ENCODE measurements around the gene TSPO2.

The TSPO2 gene

DNA sequence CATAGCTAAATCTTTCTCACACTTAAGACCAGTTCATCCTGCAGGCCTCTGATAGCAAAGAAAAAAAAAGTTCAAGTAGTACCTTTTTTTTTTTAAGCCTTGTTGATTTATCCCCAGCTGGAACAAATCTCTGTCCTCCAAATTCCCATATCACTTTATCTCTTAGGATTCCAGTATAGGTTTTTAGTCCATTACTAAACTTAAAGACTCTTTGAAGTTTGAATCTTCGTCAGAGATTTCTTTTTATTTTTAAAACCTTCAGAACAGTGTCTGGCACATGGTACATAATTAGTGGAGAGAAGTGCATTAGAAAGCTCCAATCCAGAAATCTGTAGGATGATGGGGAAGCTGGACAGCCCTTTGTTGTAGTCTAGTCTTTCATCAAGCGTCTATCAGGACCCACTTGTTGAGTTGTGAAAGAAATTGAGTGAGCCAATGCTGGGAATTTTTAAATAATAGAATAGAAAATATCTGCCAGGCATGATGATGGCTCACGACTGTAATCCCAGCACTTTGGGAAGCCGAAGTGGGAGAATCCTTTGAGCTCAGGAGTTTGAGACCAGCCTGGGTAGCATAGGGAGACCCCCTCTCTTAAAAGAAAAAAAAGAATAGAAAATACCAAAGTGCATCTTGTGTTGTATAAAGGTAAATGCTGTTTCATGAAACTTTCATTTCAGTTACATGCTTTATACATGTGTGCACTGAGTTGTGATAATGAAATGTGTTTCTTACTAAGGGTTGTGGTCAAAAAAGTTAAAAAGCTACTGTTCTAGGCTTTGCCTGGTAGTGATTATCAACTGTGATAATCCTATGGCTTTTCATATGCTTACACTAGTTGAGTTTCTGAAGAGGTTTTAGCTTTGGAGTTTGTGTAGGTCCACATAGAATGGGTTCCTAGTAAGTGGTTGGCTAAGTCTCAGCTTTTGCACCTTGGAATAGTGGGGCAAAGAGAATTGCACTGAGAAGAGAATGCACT lies 33.7 kb downstream of the TSPO2 start:
- DNase-seq = no peak
- H3K4me3 Mint-ChIP-seq = peak overlapping the region; percentile 90
- no peaks in the 10 kb centered on the region for H3K27me3 Mint-ChIP-seq (ENCODE audit: low read depth, poor library complexity)
- TF ChIP-seq, protein P1, sequence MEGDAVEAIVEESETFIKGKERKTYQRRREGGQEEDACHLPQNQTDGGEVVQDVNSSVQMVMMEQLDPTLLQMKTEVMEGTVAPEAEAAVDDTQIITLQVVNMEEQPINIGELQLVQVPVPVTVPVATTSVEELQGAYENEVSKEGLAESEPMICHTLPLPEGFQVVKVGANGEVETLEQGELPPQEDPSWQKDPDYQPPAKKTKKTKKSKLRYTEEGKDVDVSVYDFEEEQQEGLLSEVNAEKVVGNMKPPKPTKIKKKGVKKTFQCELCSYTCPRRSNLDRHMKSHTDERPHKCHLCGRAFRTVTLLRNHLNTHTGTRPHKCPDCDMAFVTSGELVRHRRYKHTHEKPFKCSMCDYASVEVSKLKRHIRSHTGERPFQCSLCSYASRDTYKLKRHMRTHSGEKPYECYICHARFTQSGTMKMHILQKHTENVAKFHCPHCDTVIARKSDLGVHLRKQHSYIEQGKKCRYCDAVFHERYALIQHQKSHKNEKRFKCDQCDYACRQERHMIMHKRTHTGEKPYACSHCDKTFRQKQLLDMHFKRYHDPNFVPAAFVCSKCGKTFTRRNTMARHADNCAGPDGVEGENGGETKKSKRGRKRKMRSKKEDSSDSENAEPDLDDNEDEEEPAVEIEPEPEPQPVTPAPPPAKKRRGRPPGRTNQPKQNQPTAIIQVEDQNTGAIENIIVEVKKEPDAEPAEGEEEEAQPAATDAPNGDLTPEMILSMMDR (IDR thresholded peaks at IDR 0.05) = no peak
- H3K36me3 Mint-ChIP-seq (ENCODE audit: low read depth) = peaks cover 23% of the 10 kb centered on the region
- no peaks in the 10 kb centered on the region for H3K9me3 Mint-ChIP-seq
- H3K27ac Mint-ChIP-seq = peak overlapping the region; percentile 95
- H3K4me1 Mint-ChIP-seq = peaks cover 44% of the 10 kb centered on the region

DNA sequence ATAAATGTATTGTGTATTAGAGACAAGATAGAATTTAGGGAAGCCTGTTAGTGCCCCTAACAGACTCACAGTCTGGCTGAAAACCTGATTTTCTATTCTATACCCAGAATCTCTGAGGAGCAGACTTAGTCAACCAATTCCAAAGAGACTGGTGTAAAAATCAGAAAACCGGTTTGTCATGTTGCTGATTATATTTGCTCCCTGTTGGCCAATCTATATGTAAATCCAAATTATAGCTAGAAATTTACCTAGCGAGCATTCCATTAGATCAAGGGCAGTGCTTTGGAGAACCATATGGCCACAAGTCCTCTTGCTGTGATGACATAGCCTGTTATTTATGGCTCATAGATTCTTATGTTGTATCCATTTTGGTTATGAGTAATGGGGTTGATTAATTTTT lies 35.3 kb downstream of the TSPO2 start:
- Mint-ChIP-seq H3K27ac (no peak overlapping the region), H3K36me3 (ENCODE audit: low read depth) (peaks cover 36% of the 10 kb centered on the region)

DNA sequence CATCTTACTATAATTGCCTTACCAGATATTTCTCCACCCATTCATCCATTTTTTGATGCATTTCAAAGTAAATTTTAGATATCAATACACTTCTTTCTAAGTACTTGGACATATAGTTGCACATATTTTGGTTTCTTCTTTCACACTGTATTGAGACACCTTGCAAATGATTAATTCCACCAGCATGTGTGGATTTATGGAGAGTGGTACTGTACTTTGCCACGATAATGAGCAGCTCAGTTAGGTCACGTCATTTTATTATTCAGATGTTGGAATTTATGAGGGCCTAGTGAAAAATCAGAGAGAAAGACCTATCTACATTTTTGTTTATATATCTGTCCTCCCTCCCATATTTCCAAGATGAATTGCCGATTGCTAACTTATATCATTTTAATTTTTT lies 35.8 kb downstream of the TSPO2 start:
- H3K27me3 Mint-ChIP-seq (ENCODE audit: low read depth, poor library complexity) = no peaks in the 10 kb centered on the region
- peaks cover 39% of the 10 kb centered on the region for H3K36me3 Mint-ChIP-seq (ENCODE audit: low read depth)
- no peak overlapping the region for H3K27ac Mint-ChIP-seq
- TF ChIP-seq, protein P1 (IDR thresholded peaks at IDR 0.05) = no peak
- no peaks in the 10 kb centered on the region for H3K9me3 Mint-ChIP-seq
- peaks cover 37% of the 10 kb centered on the region for H3K4me1 Mint-ChIP-seq
- H3K4me3 Mint-ChIP-seq = no peak overlapping the region
- DNase-seq = no peak

More for the DNA sequence above, 35.3 kb downstream of the TSPO2 start:
- Mint-ChIP-seq H3K9me3 (no peaks in the 10 kb centered on the region), H3K4me3 (no peak overlapping the region), H3K4me1 (peaks cover 37% of the 10 kb centered on the region), H3K27me3 (ENCODE audit: low read depth, poor library complexity) (no peaks in the 10 kb centered on the region)
- DNase-seq = no peak
- TF ChIP-seq, protein P1 (IDR thresholded peaks at IDR 0.05) = no peak

DNA sequence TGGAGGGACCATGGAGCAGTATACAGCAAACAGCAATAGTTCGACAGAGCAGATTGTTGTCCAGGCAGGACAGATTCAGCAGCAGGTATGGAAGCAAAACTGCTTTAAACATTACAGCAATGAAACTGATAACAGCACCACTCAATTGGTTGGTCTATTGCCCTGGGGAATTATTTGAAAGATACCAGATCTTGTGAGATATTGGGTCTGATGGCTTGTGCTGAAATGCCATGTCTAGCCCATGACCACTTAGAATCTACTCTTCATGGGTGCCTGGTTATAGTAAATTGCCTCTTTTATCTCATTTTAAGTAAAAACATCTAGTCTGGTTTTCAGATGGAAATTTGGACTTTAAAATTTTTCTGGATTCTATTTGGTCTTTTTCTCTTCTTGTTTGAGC lies 36.8 kb downstream of the TSPO2 start:
- Mint-ChIP-seq H3K4me3 (no peak overlapping the region), H3K4me1 (peaks cover 34% of the 10 kb centered on the region), H3K27me3 (ENCODE audit: low read depth, poor library complexity) (no peaks in the 10 kb centered on the region), H3K27ac (no peak overlapping the region), H3K36me3 (ENCODE audit: low read depth) (peaks cover 49% of the 10 kb centered on the region), H3K9me3 (no peaks in the 10 kb centered on the region)
- DNase-seq = no peak
- TF ChIP-seq, protein P1 (IDR thresholded peaks at IDR 0.05) = no peak

DNA sequence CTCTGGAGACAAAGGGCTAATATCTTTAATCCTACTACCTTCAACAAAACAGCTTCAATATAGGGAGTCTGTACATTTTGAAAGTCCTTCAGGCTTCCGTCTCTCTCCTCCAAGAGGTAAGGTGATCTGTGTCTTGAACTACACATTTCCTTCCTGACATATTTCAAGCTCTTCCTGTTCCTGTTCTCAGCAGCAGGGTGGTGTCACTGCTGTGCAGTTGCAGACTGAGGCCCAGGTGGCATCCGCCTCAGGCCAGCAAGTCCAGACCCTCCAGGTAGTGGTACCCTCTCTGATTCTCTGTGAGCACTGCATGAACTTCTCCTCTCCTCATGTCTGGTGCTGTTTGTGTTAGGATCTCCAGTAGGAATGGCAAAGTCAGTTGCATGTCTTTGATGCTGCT lies 38.4 kb downstream of the TSPO2 start:
- Mint-ChIP-seq H3K36me3 (ENCODE audit: low read depth) (peaks cover 64% of the 10 kb centered on the region), H3K27me3 (ENCODE audit: low read depth, poor library complexity) (no peaks in the 10 kb centered on the region), H3K9me3 (no peaks in the 10 kb centered on the region), H3K4me1 (peaks cover 19% of the 10 kb centered on the region), H3K27ac (peak overlapping the region; percentile 88), H3K4me3 (no peak overlapping the region)
- no peak for DNase-seq
- TF ChIP-seq, protein P1 (IDR thresholded peaks at IDR 0.05) = no peak

Measured in nephron progenitor cell (in vitro differentiated cells).